ENCODE measurements around the gene CHCHD3.

GRCh38 chr7:133040178-133040577 lies 41.7 kb downstream of the CHCHD3 start:
- TF ChIP-seq, protein P1, sequence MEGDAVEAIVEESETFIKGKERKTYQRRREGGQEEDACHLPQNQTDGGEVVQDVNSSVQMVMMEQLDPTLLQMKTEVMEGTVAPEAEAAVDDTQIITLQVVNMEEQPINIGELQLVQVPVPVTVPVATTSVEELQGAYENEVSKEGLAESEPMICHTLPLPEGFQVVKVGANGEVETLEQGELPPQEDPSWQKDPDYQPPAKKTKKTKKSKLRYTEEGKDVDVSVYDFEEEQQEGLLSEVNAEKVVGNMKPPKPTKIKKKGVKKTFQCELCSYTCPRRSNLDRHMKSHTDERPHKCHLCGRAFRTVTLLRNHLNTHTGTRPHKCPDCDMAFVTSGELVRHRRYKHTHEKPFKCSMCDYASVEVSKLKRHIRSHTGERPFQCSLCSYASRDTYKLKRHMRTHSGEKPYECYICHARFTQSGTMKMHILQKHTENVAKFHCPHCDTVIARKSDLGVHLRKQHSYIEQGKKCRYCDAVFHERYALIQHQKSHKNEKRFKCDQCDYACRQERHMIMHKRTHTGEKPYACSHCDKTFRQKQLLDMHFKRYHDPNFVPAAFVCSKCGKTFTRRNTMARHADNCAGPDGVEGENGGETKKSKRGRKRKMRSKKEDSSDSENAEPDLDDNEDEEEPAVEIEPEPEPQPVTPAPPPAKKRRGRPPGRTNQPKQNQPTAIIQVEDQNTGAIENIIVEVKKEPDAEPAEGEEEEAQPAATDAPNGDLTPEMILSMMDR (IDR thresholded peaks at IDR 0.05), result no peak
- TF ChIP-seq POLR2AphosphoS5 (IDR thresholded peaks at IDR 0.05), result no peak

All from breast epithelium (tissue), 3 donors.